ENCODE results near the gene SPOCD1.

The SPOCD1 gene

DNA sequence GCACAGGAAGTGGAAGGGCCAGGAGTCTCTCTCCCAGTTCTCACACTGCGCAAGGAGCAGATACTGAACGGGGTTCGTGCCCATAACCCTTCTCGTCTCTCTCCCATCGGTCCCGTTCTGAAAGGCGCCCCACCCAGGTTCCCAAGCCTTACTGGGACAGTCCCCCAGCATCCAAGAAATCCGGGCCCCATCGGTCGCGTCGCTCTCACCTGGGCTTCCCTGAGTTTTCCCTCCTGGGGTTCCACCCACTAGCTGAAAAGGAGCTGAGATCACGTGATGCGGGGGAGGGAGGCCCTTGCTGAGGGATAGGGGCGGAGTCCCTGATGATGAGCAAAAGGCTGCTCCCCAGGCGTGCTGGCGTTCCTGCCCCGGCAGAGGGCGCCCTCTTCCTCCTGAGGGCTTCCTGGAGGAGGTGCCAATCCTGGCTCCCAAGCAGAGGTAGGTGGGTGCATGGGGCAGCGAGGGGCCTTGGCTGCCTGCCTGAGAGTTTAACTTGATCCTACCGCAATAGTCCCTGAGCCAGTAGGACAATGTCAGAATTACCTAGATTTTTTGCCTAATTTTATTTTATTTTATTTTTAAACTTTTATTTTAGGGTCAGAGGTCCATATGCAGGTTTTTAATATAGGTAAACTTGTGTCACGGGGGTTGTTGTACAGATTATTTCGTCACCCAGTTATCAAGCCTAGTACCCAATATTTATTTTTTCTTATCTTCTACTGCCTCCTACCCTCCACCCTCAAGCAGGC lies at the start of gene SPOCD1:
SPOCD1 (minus strand) TSS at position 271 of the 749 bp plus-strand sequence. CDS start 689 bp downstream, outside the sequence.
- in situ Hi-C loops (cut with MboI; ENCODE audit: low sequenced_read_pairs): no loop called here

DNA sequence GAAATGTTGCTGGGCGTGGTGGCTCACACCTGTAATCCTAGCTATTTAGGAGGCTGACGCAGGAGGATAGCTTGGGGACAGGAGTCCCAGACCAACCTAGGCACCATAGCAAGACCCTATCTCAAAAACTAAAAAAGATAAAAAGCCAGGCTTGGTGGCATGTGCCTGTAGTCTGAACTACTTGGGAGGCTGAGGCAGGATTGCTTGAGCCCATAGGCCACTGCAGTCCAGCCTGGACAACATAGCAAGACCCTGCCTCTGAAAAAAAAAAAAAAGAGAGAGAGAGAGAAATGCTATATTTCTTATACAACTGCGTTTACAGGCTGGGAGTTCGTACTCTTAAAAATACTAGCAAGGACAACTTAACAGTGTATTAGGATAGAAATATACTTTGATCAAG lies 46.2 kb upstream of the SPOCD1 start:
- in situ Hi-C loops (cut with MboI; ENCODE audit: low sequenced_read_pairs): no loop called here

GRCh38 chr1:31861346-31861745 lies 45.5 kb upstream of the SPOCD1 start:
- in situ Hi-C loops (cut with MboI; ENCODE audit: low sequenced_read_pairs): no loop called here

DNA sequence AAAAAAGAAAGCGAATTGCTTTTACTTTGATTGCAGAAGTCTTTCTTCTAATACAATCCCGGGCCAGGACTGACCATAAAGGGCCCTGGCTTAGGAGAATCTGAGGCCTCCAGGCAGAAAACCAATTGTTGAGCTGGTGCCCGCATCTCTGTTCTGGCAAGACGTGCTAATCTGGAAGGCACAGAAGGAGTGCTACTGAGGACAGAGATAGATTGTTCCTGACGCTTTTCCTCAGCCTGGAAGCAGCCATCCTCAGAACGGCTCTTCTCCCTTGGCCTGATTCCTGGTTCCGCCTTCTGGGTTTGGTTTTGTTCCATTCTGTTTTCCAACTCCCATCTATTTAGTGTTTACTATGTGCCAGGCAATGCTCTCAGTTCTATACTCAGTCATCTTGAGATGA lies 44.8 kb upstream of the SPOCD1 start:
- in situ Hi-C loops (cut with MboI; ENCODE audit: low sequenced_read_pairs): no loop called here

GRCh38 chr1:31859719-31860118 lies 43.9 kb upstream of the SPOCD1 start:
- in situ Hi-C loops (cut with MboI; ENCODE audit: low sequenced_read_pairs): no loop called here

- in situ Hi-C loops (cut with MboI; ENCODE audit: low sequenced_read_pairs): no loop called here
Observed at GRCh38 chr1:31859044-31859443, 43.2 kb upstream of the SPOCD1 start.

- in situ Hi-C loops (cut with MboI; ENCODE audit: low sequenced_read_pairs): no loop called here
Observed at GRCh38 chr1:31857863-31858262, 42.0 kb upstream of the SPOCD1 start.

DNA sequence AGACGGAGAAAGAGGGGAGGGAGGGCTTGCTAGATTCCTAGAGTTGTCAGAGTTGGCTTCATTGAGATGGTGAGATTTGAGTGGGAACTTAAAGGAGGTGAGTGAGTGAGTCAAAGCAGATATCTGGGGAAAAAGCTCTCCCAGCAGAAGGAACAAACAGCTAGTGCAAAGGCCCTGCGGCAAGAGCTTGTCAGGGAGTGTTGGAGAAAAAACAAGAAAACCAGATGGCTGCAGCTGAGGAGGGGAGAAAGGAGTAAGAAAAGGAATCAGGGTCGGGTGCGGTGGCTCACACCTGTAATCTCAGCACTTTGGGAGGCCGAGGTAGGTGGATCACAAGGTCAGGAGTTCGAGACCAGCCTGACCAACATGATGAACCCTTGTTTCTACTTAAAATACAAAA lies 40.3 kb upstream of the SPOCD1 start:
- in situ Hi-C loops (cut with MboI; ENCODE audit: low sequenced_read_pairs): no loop called here

DNA sequence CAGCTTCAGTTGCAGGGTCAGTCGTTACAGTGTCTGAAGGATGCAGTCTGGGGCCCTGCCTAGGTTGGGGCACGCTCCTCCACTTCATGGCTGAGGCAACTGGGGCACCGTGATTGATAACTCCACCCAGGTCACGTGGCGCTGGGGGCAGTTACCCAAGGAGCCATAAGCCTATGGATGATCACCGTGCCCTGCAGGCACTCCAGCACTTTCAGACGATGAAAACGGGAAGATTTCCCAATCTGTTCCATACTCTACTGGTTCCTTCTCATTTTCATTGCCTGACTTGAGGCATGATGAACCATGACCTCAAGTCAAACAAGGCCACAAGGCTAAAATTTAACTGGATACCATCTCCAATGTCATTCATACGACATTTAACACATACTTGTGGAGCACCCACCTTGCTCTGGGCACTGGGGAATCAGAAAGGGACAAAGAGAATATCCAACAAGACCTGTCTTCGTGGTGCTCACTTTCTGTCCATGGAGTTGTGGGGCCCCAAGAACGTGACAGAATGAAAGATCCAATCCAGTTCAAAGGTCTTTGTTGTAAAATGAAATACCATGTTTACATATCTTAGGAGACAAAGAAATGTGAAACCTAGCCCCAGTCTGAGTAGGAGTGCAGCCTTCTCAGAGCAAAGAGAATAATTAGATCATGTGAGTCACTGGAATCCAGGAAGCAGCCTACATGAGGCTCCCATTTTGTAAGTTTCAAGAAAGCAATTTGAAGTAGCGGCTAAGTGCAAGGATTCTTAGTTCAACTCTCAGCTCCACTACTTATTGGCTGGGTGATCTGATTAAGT lies 39.4 kb upstream of the SPOCD1 start:
- in situ Hi-C loops (cut with MboI; ENCODE audit: low sequenced_read_pairs): no loop called here

DNA sequence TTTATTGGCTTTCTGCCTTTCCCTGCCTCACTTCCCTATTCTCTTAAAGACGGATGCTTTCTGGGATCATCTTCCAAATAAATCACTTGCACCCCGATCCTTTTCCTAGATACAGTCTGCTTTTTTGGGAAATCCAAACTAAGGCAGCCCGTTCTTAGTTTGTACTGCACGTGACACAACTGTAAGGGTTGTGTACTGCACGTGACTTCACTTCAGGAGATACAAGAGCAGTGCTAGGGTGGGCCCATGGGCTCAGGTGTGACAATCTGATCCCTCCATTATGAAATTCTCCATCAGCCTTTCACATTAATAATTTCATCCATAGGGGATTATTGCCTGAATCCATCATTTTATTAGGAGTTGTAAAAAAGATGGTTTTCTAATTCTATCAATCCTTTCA lies 33.8 kb upstream of the SPOCD1 start:
- in situ Hi-C loops (cut with MboI; ENCODE audit: low sequenced_read_pairs): no loop called here

GRCh38 chr1:31848381-31848897 lies 32.6 kb upstream of the SPOCD1 start:
- in situ Hi-C loops (cut with MboI; ENCODE audit: low sequenced_read_pairs): no loop called here

DNA sequence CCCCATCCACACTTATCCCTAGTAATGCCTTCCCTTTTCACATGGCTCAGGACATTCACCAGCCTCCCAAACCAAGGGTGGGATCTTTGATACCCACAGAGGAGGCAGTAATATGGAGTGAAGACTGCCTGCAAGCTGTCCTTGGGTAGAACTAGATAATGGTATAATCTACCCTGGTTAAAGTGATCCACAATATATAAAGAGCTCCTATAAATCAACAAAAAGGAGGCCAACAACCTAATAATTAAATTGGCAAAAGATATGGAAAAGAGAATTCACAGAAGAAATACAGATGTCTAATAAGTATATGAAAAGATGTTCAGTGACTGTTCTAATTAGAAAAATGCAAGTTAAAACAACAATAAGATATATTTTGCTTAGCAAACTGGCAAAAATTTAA lies 30.7 kb upstream of the SPOCD1 start:
- in situ Hi-C loops (cut with MboI; ENCODE audit: low sequenced_read_pairs): no loop called here

DNA sequence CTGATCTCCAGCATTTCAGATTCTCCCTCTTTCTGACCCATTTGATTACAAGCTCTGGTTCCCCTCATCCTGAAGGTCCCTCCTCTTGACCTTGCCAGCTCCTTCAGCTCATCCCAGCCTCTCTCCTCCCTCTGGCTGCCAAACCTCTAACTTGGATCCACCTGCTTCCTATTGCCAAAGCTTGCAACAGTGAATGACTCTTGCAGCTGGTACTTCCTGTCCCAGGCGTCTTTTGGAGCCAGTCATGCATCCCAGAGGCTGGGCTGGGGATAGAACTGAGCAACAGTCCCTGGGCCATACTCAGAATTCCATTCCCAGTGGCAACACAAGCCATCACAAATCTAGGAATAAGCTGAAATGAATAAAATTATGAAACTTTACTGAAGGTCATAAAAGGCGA lies 27.7 kb upstream of the SPOCD1 start:
- in situ Hi-C loops (cut with MboI; ENCODE audit: low sequenced_read_pairs): no loop called here

- in situ Hi-C loops (cut with MboI; ENCODE audit: low sequenced_read_pairs): no loop called here
Observed at GRCh38 chr1:31839662-31840343, 24.0 kb upstream of the SPOCD1 start.

DNA sequence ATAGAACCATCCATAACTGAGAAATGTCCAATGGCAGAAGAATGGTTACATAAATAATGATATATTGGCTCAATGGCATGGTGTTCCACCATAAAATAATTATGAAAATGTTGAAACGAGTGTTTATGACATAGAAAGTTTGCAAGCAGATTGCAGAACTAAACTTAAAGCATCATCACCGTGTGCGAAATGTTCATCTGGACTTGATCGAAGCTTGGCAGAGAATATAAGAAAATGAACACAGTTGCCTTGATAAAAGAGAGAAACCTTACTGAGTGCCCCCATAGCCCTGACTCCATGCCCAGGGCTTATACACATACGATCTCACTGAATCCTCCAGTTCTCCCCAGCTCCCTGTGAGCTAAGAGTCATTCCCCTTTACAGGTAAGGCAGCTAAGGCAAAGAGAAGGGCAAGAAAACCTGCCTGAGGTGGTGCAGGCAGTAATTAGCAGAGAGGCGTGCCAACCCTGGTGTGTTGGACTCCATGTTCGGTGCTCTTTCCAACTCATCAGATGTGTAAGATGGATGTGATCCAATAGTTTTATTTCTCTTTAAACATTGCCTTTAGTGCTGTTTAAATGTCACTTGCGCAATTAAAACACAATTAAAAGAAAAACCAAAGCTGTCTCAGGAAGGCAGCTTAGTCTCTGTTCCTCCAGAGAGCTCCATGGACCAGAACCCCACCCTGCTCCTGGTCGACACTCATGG lies 21.8 kb upstream of the SPOCD1 start:
- in situ Hi-C loops (cut with MboI; ENCODE audit: low sequenced_read_pairs): no loop called here

GRCh38 chr1:31836638-31837037 lies 20.8 kb upstream of the SPOCD1 start:
- in situ Hi-C loops (cut with MboI; ENCODE audit: low sequenced_read_pairs): no loop called here

DNA sequence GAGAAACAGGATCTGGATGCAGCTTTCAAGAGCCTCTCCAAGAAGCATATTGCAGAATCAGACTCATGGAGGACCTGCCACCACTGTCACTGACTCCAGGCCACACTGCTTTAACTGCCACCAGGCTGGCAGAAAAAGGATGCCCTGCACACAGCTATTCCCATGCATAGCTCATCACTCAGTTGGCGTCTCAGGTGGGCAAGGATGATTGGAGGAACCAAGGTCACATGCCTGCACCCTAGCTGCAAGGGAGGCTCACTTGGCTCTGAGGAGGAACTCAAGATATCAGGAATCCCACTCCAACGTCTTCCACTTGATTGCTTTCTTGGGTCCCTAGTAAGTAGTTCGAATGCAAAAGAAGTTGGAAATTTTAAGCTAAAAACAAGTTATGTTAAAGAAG lies 19.6 kb upstream of the SPOCD1 start:
- in situ Hi-C loops (cut with MboI; ENCODE audit: low sequenced_read_pairs): no loop called here

DNA sequence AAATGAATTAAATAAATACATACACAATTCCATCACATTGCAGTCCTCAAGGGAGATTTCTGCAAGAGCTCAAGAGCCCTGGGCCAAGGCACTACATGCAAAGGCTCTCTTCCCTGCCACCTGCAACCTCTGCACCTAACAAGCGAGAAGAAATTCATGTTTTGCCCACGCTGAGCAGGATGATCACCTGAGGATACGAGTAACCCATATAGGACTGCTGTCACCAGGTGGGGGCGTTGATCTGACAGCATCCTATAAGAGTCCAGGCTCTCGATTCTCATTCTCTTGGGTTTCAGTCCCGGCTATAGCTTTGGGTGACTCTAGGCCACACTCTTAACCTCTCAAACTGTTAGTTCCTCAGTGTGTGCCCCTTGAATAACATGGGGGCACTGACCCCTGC lies 18.7 kb upstream of the SPOCD1 start:
- in situ Hi-C loops (cut with MboI; ENCODE audit: low sequenced_read_pairs): no loop called here

- in situ Hi-C loops (cut with MboI; ENCODE audit: low sequenced_read_pairs): no loop called here
Observed at GRCh38 chr1:31831397-31832378, 15.9 kb upstream of the SPOCD1 start.

- in situ Hi-C loops (cut with MboI; ENCODE audit: low sequenced_read_pairs): no loop called here
Observed at GRCh38 chr1:31830511-31830910, 14.7 kb upstream of the SPOCD1 start.
